K562 (cell line): Measurements from ENCODE around the gene TCF4. TPM values are rescaled to one million over a fixed set of nuclear protein-coding genes. Genes with fewer than 3 reads are reported as not detected.

Source experiments
- ATAC-seq: fragments of 200-7000 bp; cut with Tn5 transposase; 3 replicates; pipeline ENCODE4 v1.9.1; 2020; ENCODE audit warnings: moderate library complexity
- BruUV-seq: library from RNA; stranded (reverse); fragments of 400-500 nt; replicated peaks from 2 replicates; lab custom pipeline; 2021; lab: Mats Ljungman, UMichigan
- CTCF ChIA-PET: fragments of 300-600 bp; formaldehyde crosslinking; extraction: SDS; loops from one replicate; lab custom pipeline; 2021; ENCODE audit warnings: low intra/inter-chr PET ratio; lab: Yijun Ruan, JAX
- POLR2A ChIA-PET: fragments of 300-600, 350-650 bp; sonication (Branson Sonifier 250); formaldehyde crosslinking; extraction: SDS; loops from one replicate; lab custom pipeline; 2021; ENCODE audit warnings: antibody characterized with exemption, inconsistent platforms; lab: Yijun Ruan, JAX
- DNase-seq, 4 experiments: peaks; one replicate each; pipeline versions ENCODE4 v3.0.0 to v3.0.0-alpha.2; 2011 to 2018; ENCODE audit warnings: low spot score in 3 of 4, mixed read lengths in 3 of 4; ENCODE audit errors: extremely low read depth in 1 of 4
- FAIRE-seq: peaks from 2 replicates; lab custom pipeline; 2011; peaks lifted over from hg19 to GRCh38; lab: Jason Lieb, UNC
- H2AFZ ChIP-seq: 2 replicates; pipeline ENCODE4 v1.6.0; 2011; ENCODE audit warnings: low read depth, low read length, control low read depth, inconsistent platforms
- H3K27ac ChIP-seq: fragments of 200-600 bp; 3 replicates; pipeline ENCODE4 v1.8.0; 2011; ENCODE audit warnings: low read depth, mild to moderate bottlenecking, control low read depth, inconsistent platforms, low read length, moderate library complexity, mixed read lengths; ENCODE audit errors: extremely low read depth
- H3K27me3 ChIP-seq, 2 experiments: fragments of 300-600 bp in 1 of 2; 2 replicates in 1 of 2; 3 replicates in 1 of 2; pipeline versions ENCODE4 v1.6.0 to v1.8.0; 2011; ENCODE audit warnings: inconsistent platforms in 2 of 2, low read length in 2 of 2, mild to moderate bottlenecking in 1 of 2, mixed read lengths in 1 of 2, moderate library complexity in 1 of 2; ENCODE audit not compliant: control insufficient read depth in 2 of 2, insufficient read depth in 2 of 2
- H3K36me3 ChIP-seq: fragments of 300-600 bp; 3 replicates; pipeline ENCODE4 v1.8.0; 2011; ENCODE audit warnings: mild to moderate bottlenecking, low read length, inconsistent platforms; ENCODE audit not compliant: control insufficient read depth, insufficient read depth
- H3K4me1 ChIP-seq, 2 experiments: fragments of 200-600 bp in 1 of 2; replicated peaks in 1 of 2; 2 replicates in 1 of 2; 3 replicates in 1 of 2; pipeline versions ENCODE4 v1.5.1 to v1.8.0; 2011; ENCODE audit warnings: inconsistent platforms in 2 of 2, low read length in 2 of 2, mild to moderate bottlenecking in 1 of 2, mixed read lengths in 1 of 2, moderate library complexity in 1 of 2; ENCODE audit not compliant: control insufficient read depth in 2 of 2, insufficient read depth in 2 of 2
- H3K4me2 ChIP-seq: 2 replicates; pipeline ENCODE4 v1.6.1; 2011; ENCODE audit warnings: low read length, control low read depth, inconsistent platforms, mixed read lengths; ENCODE audit not compliant: insufficient read depth
- H3K4me3 ChIP-seq: fragments of 200-600 bp; sonication (generic), shearing (Covaris generic); 2 replicates; pipeline ENCODE4 v1.5.1; 2016; ENCODE audit warnings: control low read depth, inconsistent platforms
- H3K79me2 ChIP-seq: fragments of 200-600 bp; 3 replicates; pipeline ENCODE4 v1.8.0; 2011; ENCODE audit warnings: low read length, inconsistent platforms; ENCODE audit not compliant: control insufficient read depth, insufficient read depth
- H3K9ac ChIP-seq, 2 experiments: 2 replicates each; pipeline versions ENCODE4 v1.6.0 to v1.6.1; 2011; ENCODE audit warnings: low read depth in 2 of 2, low read length in 2 of 2, control low read depth in 1 of 2, inconsistent platforms in 1 of 2, mild to moderate bottlenecking in 1 of 2, mixed read lengths in 1 of 2; ENCODE audit not compliant: insufficient read depth in 1 of 2
- H3K9me1 ChIP-seq: one replicate; pipeline ENCODE4 v1.6.0; 2011; ENCODE audit warnings: inconsistent platforms, mild to moderate bottlenecking, low read length, moderate library complexity; ENCODE audit not compliant: control insufficient read depth, insufficient read depth
- H3K9me3 ChIP-seq: replicated peaks from 2 replicates; pipeline ENCODE4 v1.5.1; 2011; ENCODE audit warnings: low read depth, low read length, inconsistent platforms; ENCODE audit not compliant: control insufficient read depth, insufficient read depth
- H4K20me1 ChIP-seq: replicated peaks from 2 replicates; pipeline ENCODE4 v1.6.1; 2011; ENCODE audit warnings: low read length, inconsistent platforms, mixed read lengths; ENCODE audit not compliant: control insufficient read depth, insufficient read depth
- CHD7 ChIP-seq: fragments of 200-600 bp; sonication (generic); IDR thresholded peaks from one replicate; pipeline ENCODE4 v1.6.1; 2012; ENCODE audit warnings: mild to moderate bottlenecking, low read depth, low read length, inconsistent platforms
- HCFC1 ChIP-seq: IDR thresholded peaks from 2 replicates; pipeline ENCODE4 v1.6.1; 2012; ENCODE audit warnings: low read depth, low read length, improper control_type of control experiment
- HMG20A ChIP-seq: fragments of 450-650 bp; formaldehyde crosslinking; conservative IDR thresholded peaks from 2 replicates; pipeline ENCODE4 v1.4.0; 2020; ENCODE audit warnings: mild to moderate bottlenecking, mixed read lengths
- ILK ChIP-seq: fragments of 450-650 bp; IDR thresholded peaks from 2 replicates; pipeline ENCODE4 v1.6.1; 2016; ENCODE audit warnings: missing genetic modification characterization, low read depth, mild to moderate bottlenecking, missing compliant biosample characterization, moderate library complexity, borderline replicate concordance
- MTA2 ChIP-seq: fragments of 450-650 bp; IDR thresholded peaks from 2 replicates; pipeline ENCODE4 v1.6.1; 2016; ENCODE audit warnings: low read depth
- NFRKB ChIP-seq: fragments of 450-650 bp; IDR thresholded peaks from 2 replicates; pipeline ENCODE4 v1.6.1; 2016; ENCODE audit warnings: low read depth
- TCF7L2 ChIP-seq: fragments of 150-350 bp; IDR thresholded peaks from 2 replicates; pipeline ENCODE4 v1.6.1; 2016; ENCODE audit warnings: low read depth, mild to moderate bottlenecking, low read length, moderate library complexity
- ZNF518B ChIP-seq: fragments of 250-450 bp; sonication (Bioruptor Pico); IDR thresholded peaks from 2 replicates; pipeline ENCODE4 v1.5.0; 2021; ENCODE audit warnings: mild to moderate bottlenecking, moderate library complexity
- ZNF764 ChIP-seq: fragments of 250-450 bp; sonication (Bioruptor Pico); IDR thresholded peaks from 2 replicates; pipeline ENCODE4 v1.4.0; 2020; ENCODE audit warnings: low read depth, mild to moderate bottlenecking, moderate library complexity
- WGBS: fragments of 100-300 bp; shearing (Covaris generic); methylation state at CpG from one replicate; pipeline ENCODE4 v1.1.6; 2016; ENCODE audit warnings: low coverage, mixed read lengths; ENCODE audit not compliant: insufficient coverage; ENCODE audit errors: missing lambda C conversion rate; 5-methylcytosine and 5-hydroxymethylcytosine counted together
- in situ Hi-C: fragments of 300-500 bp; cut with MboI; formaldehyde crosslinking; loops from 4 replicates; pipeline ENCODE4 v1.15.0; 2018; ENCODE audit warnings: inconsistent platforms, mixed read lengths
- intact Hi-C: fragments of 100-400 bp; cut with micrococcal nuclease; formaldehyde crosslinking; loops from 2 replicates; pipeline ENCODE4 v1.14.2; 2022
- polyA plus RNA-seq, 8 experiments: library from polyadenylated mRNA; depleted of rRNA in 4 of 8; stranded (reverse) in 5 of 8; unstranded in 3 of 8; fragments of >200 nt; fragmentation: Nextera tagmentation in 2 of 8; fragmentation: Illumina TruSeq in 1 of 8; extraction: Ambion mirVana in 2 of 8; extraction: Trizol in 1 of 8; gene quantifications; 2 replicates each; pipeline versions ENCODE4 v1.2.1 to v1.2.3, GENCODE V29; 2011 to 2014; ENCODE audit warnings: inconsistent platforms in 1 of 8, missing spikeins in 1 of 8
- total RNA-seq, 7 experiments: library from RNA; depleted of rRNA in 6 of 7; stranded (reverse); fragments of >200 nt in 6 of 7; fragmentation: Illumina TruSeq in 2 of 7; extraction: Trizol in 2 of 7; gene quantifications; 2 replicates each; pipeline versions ENCODE4 v1.2.1 to v1.2.3, GENCODE V29; 2011 to 2021; ENCODE audit warnings: low replicate concordance in 1 of 7

The TCF4 gene
- total and polyA plus RNA-seq, 9 of the 15 experiments (the other 6 are each of a cell fraction or from before 2014, with no cell fraction given), result 4.8 to 24.7 (median 15.2) TPM

GRCh38 chr18:55506074-55506473 lies 81.9 kb downstream of the TCF4 start:
- ChIA-PET CTCF (no interaction called here), POLR2A (no interaction called here)
- H3K4me3 ChIP-seq, result no peak overlapping the region
- BruUV-seq, result no TSS peak
- H3K36me3 ChIP-seq, result no peaks in the 10 kb centered on the region
- H3K27me3 ChIP-seq, result no peaks in the 10 kb centered on the region
- ATAC-seq, result no peak
- H3K9me1 ChIP-seq, result no peaks in the 10 kb centered on the region
- 36% methylated on average over 1 of the region's 1 CpG for WGBS
- in situ Hi-C loops, result no loop called here
- DNase-seq, result no peak
- FAIRE-seq, result no peak
- H3K79me2 ChIP-seq, result no peaks in the 10 kb centered on the region
- H3K4me1 ChIP-seq, result peaks cover 0 to 3% of the 10 kb centered on the region in 2 experiments; a peak in 1 of 5 replicates
- H3K9me3 ChIP-seq, result no peaks in the 10 kb centered on the region
- no peak overlapping the region for H3K27ac ChIP-seq
- intact Hi-C loops, result no loop called here
- no peak overlapping the region for H2AFZ ChIP-seq
- no peaks in the 10 kb centered on the region for H4K20me1 ChIP-seq
- no peak overlapping the region for H3K9ac ChIP-seq
- no peak overlapping the region for H3K4me2 ChIP-seq
- TF ChIP-seq ZNF518B (CRISPR knock-in tag) (no peak), HMG20A (CRISPR knock-in tag) (no peak), CHD7 (no peak), MTA2 (no peak), TCF7L2 (no peak), ZNF764 (CRISPR knock-in tag) (no peak), ILK (tag) (no peak), HCFC1 (no peak), NFRKB (no peak)
